CD14-positive monocyte (primary cell): ENCODE results near the gene PYGB. TPM values are rescaled to one million over a fixed set of nuclear protein-coding genes. Genes with fewer than 3 reads are reported as not detected.

Source experiments
- DNase-seq, 3 donors: peaks; one replicate each; pipeline ENCODE4 v3.0.0-alpha.2; 2011 to 2022
- H2AFZ ChIP-seq: 2 replicates; pipeline ENCODE4 v1.6.0; 2012; ENCODE audit warnings: mild to moderate bottlenecking, low read depth, low read length, inconsistent platforms; ENCODE audit not compliant: insufficient read depth, poor library complexity, severe bottlenecking
- H3K27ac ChIP-seq, 2 donors: 1 replicate in 1 of 2; 2 replicates in 1 of 2; pipeline ENCODE4 v1.5.1; 2012 to 2013; ENCODE audit warnings: low read length in 2 of 2, control low read depth in 1 of 2, inconsistent platforms in 1 of 2, low read depth in 1 of 2, mild to moderate bottlenecking in 1 of 2
- H3K27me3 ChIP-seq, 2 donors: one replicate each; pipeline versions ENCODE4 v1.6.0 to v1.6.1; 2011 to 2013; ENCODE audit warnings: low read length in 2 of 2; ENCODE audit not compliant: control insufficient read depth in 2 of 2, insufficient read depth in 2 of 2
- H3K36me3 ChIP-seq, 2 donors: replicated peaks in 1 of 2; 1 replicate in 1 of 2; 2 replicates in 1 of 2; pipeline versions ENCODE4 v1.5.1 to v1.6.1; 2012 to 2013; ENCODE audit warnings: low read length in 2 of 2, control low read depth in 1 of 2, inconsistent platforms in 1 of 2, mild to moderate bottlenecking in 1 of 2; ENCODE audit not compliant: insufficient read depth in 2 of 2, control insufficient read depth in 1 of 2
- H3K4me1 ChIP-seq, 2 donors: 1 replicate in 1 of 2; 2 replicates in 1 of 2; pipeline versions ENCODE4 v1.5.1 to v1.6.1; 2012 to 2013; ENCODE audit warnings: low read length in 2 of 2, control low read depth in 1 of 2, inconsistent platforms in 1 of 2, mild to moderate bottlenecking in 1 of 2, moderate library complexity in 1 of 2; ENCODE audit not compliant: insufficient read depth in 2 of 2, control insufficient read depth in 1 of 2
- H3K4me2 ChIP-seq: replicated peaks from 2 replicates; pipeline ENCODE3; 2012; ENCODE audit warnings: low read length, moderate library complexity, mild to moderate bottlenecking; ENCODE audit not compliant: poor library complexity, severe bottlenecking; ENCODE audit errors: extremely low read depth
- H3K4me3 ChIP-seq, 3 experiments: fragments of 200-600 bp in 1 of 3; sonication (generic) in 1 of 3; replicated peaks in 1 of 3; 1 replicate in 2 of 3; 2 replicates in 1 of 3; pipeline ENCODE4 v1.5.1; 2011 to 2013; ENCODE audit warnings: low read length in 3 of 3, mild to moderate bottlenecking in 3 of 3, control low read depth in 2 of 3, low read depth in 2 of 3, inconsistent platforms in 1 of 3, moderate library complexity in 1 of 3
- H3K79me2 ChIP-seq: 2 replicates; pipeline ENCODE4 v1.6.0; 2012; ENCODE audit warnings: mild to moderate bottlenecking, control low read depth, inconsistent platforms, low read length, moderate library complexity; ENCODE audit not compliant: insufficient read depth
- H3K9ac ChIP-seq: 2 replicates; pipeline ENCODE4 v1.6.0; 2017; ENCODE audit warnings: low read length, mild to moderate bottlenecking; ENCODE audit not compliant: insufficient read depth, poor library complexity, severe bottlenecking
- H3K9me3 ChIP-seq, 2 donors: replicated peaks in 1 of 2; 1 replicate in 1 of 2; 2 replicates in 1 of 2; pipeline versions ENCODE4 v1.5.1 to v1.6.1; 2012 to 2013; ENCODE audit warnings: low read length in 2 of 2, control low read depth in 1 of 2; ENCODE audit not compliant: control insufficient read depth in 1 of 2, insufficient read depth in 1 of 2
- H4K20me1 ChIP-seq: 2 replicates; pipeline ENCODE4 v1.6.0; 2012; ENCODE audit warnings: mild to moderate bottlenecking, low read length, control low read depth, moderate library complexity; ENCODE audit not compliant: insufficient read depth
- H3K27ac Mint-ChIP-seq, 7 donors: one replicate each; pipeline ENCODE4 v1.8.0; 2020; ENCODE audit warnings: mild to moderate bottlenecking in 7 of 7, mixed read lengths in 7 of 7, moderate library complexity in 6 of 7, inconsistent platforms in 2 of 7
- H3K27me3 Mint-ChIP-seq, 3 donors: one replicate each; pipeline ENCODE4 v1.8.0; 2021 to 2022; ENCODE audit warnings: low read depth in 3 of 3, mild to moderate bottlenecking in 3 of 3, mixed read lengths in 3 of 3, moderate library complexity in 3 of 3, inconsistent platforms in 1 of 3
- H3K36me3 Mint-ChIP-seq, 2 donors: one replicate each; pipeline ENCODE4 v1.8.0; 2020; ENCODE audit warnings: mixed read lengths in 2 of 2, inconsistent platforms in 1 of 2, mild to moderate bottlenecking in 1 of 2
- H3K4me1 Mint-ChIP-seq: one replicate; pipeline ENCODE4 v1.8.0; 2020; ENCODE audit warnings: mild to moderate bottlenecking, mixed read lengths
- H3K4me3 Mint-ChIP-seq, 2 donors: one replicate each; pipeline ENCODE4 v1.8.0; 2020; ENCODE audit warnings: mild to moderate bottlenecking in 2 of 2, mixed read lengths in 2 of 2, moderate library complexity in 1 of 2
- H3K9me3 Mint-ChIP-seq, 7 donors: one replicate each; pipeline ENCODE4 v1.8.0; 2020 to 2022; ENCODE audit warnings: mixed read lengths in 7 of 7, mild to moderate bottlenecking in 6 of 7, moderate library complexity in 6 of 7, inconsistent platforms in 2 of 7
- CTCF ChIP-seq: fragments of 200-600 bp; IDR thresholded peaks from one replicate; pipeline ENCODE4 v1.8.0; 2022; ENCODE audit warnings: antibody characterized with exemption, mild to moderate bottlenecking
- WGBS: methylation state at CpG from one replicate; pipeline ENCODE4 v1.1.5; 2013; ENCODE audit warnings: missing lambda C conversion rate; ENCODE audit not compliant: insufficient coverage; 5-methylcytosine and 5-hydroxymethylcytosine counted together
- intact Hi-C, 2 donors: fragments of 100-400 bp; cut with micrococcal nuclease; formaldehyde crosslinking; loops; one replicate each; pipeline versions ENCODE4 v1.15.0 to v1.15.1; 2023
- polyA plus RNA-seq, 3 donors: library from polyadenylated mRNA; depleted of rRNA in 1 of 3; unstranded in 2 of 3; stranded (reverse) in 1 of 3; fragments of 300-500 nt in 2 of 3; fragments of >200 nt in 1 of 3; fragmentation: Illumina TruSeq in 2 of 3; gene quantifications; 1 replicate in 2 of 3; 2 replicates in 1 of 3; pipeline ENCODE4 v1.2.3, GENCODE V29; 2012 to 2021

The PYGB gene
- polyA plus RNA-seq, 3 donors, result 26.6 to 33.2 (median 26.7) TPM

GRCh38 chr20:25258828-25259227, 10.9 kb downstream of the PYGB start:
- peaks cover 55% of the 10 kb centered on the region for H4K20me1 ChIP-seq
- intact Hi-C loops, result no loop called here
- Mint-ChIP-seq H3K27me3 (no peaks in the 10 kb centered on the region), H3K4me3 (no peak overlapping the region), H3K4me1 (peaks cover 5% of the 10 kb centered on the region), H3K27ac (peak overlapping the region in 2 of 7 donors; percentile 27 to 43), H3K36me3 (peaks cover 37 to 58% of the 10 kb centered on the region in 2 donors), H3K9me3 (peaks cover 2 to 14% (median 6%) of the 10 kb centered on the region in 7 donors)
- no peaks in the 10 kb centered on the region for H3K9me3 ChIP-seq
- no peak for DNase-seq
- no peak overlapping the region for H2AFZ ChIP-seq
- no peak overlapping the region for H3K4me2 ChIP-seq
- H3K4me1 ChIP-seq, result no peaks in the 10 kb centered on the region
- H3K79me2 ChIP-seq, result peaks cover 47% of the 10 kb centered on the region
- 100% methylated on average over 2 of the region's 4 CpGs for WGBS
- peaks cover 26 to 44% of the 10 kb centered on the region in 2 donors for H3K36me3 ChIP-seq
- no peak overlapping the region for H3K9ac ChIP-seq
- H3K27me3 ChIP-seq, result no peaks in the 10 kb centered on the region
- no peak for TF ChIP-seq CTCF
- no peak overlapping the region for H3K4me3 ChIP-seq
- no peak overlapping the region for H3K27ac ChIP-seq

GRCh38 chr20:25259358-25259757, 11.5 kb downstream of the PYGB start:
- H3K9me3 Mint-ChIP-seq, result peaks cover 2 to 14% (median 6%) of the 10 kb centered on the region in 7 donors
- Histone ChIP-seq H3K4me3 (no peak overlapping the region), H3K27ac (no peak overlapping the region), H3K9ac (no peak overlapping the region), H3K27me3 (no peaks in the 10 kb centered on the region), H3K36me3 (peaks cover 26 to 44% of the 10 kb centered on the region in 2 donors), H3K9me3 (no peaks in the 10 kb centered on the region), H4K20me1 (peaks cover 52% of the 10 kb centered on the region), H3K4me2 (no peak overlapping the region), H3K4me1 (no peaks in the 10 kb centered on the region), H3K79me2 (peaks cover 42% of the 10 kb centered on the region), H2AFZ (no peak overlapping the region)
- H3K36me3 Mint-ChIP-seq, result peaks cover 37 to 58% of the 10 kb centered on the region in 2 donors
- TF ChIP-seq CTCF, result no peak
- H3K27me3 Mint-ChIP-seq, result no peaks in the 10 kb centered on the region
- H3K4me3 Mint-ChIP-seq, result no peak overlapping the region
- intact Hi-C loops, result no loop called here
- H3K27ac Mint-ChIP-seq, result peak overlapping the region in 1 of 7 donors; percentile 48
- no peak for DNase-seq
- peaks cover 2% of the 10 kb centered on the region for H3K4me1 Mint-ChIP-seq
- WGBS, result 92% methylated on average over 2 of the region's 12 CpGs
